PFSK-1 (cell line): Measurements from ENCODE around the gene AJAP1.

Source experiments
- FOXP2 ChIP-seq: optimal IDR thresholded peaks from 2 replicates; pipeline ENCODE3; 2011; ENCODE audit warnings: borderline replicate concordance, control low read depth, inconsistent platforms; ENCODE audit not compliant: insufficient read depth; ENCODE audit errors: extremely low read length, extremely low read depth
- POLR2AphosphoS5 ChIP-seq: IDR thresholded peaks from 2 replicates; pipeline ENCODE4 v1.6.1; 2012; ENCODE audit warnings: low read depth, mild to moderate bottlenecking, control low read depth, low read length, moderate library complexity
- SIN3A ChIP-seq: IDR thresholded peaks from 2 replicates; pipeline ENCODE4 v1.6.1; 2012; ENCODE audit warnings: mild to moderate bottlenecking, low read length, moderate library complexity, borderline replicate concordance; ENCODE audit not compliant: insufficient read depth
- TAF1 ChIP-seq: IDR thresholded peaks from 2 replicates; pipeline ENCODE4 v1.6.1; 2012; ENCODE audit warnings: low read length, control low read depth, borderline replicate concordance; ENCODE audit not compliant: insufficient read depth
- TF ChIP-seq, protein P1 (sequence below), 2 experiments: IDR thresholded peaks; 2 replicates each; pipeline versions ENCODE4 v1.6.1 to v1.8.0; 2011 to 2012; ENCODE audit warnings: low read depth in 2 of 2, low read length in 2 of 2, control low read depth in 1 of 2, inconsistent platforms in 1 of 2, mild to moderate bottlenecking in 1 of 2, moderate library complexity in 1 of 2; ENCODE audit not compliant: insufficient read depth in 1 of 2

The AJAP1 gene

GRCh38 chr1:4652631-4653327 is 1.6 kb upstream of the AJAP1 start:
- TF ChIP-seq SIN3A (no peak), TAF1 (no peak), POLR2AphosphoS5 (no peak), FOXP2 (no peak)
- TF ChIP-seq, protein P1, sequence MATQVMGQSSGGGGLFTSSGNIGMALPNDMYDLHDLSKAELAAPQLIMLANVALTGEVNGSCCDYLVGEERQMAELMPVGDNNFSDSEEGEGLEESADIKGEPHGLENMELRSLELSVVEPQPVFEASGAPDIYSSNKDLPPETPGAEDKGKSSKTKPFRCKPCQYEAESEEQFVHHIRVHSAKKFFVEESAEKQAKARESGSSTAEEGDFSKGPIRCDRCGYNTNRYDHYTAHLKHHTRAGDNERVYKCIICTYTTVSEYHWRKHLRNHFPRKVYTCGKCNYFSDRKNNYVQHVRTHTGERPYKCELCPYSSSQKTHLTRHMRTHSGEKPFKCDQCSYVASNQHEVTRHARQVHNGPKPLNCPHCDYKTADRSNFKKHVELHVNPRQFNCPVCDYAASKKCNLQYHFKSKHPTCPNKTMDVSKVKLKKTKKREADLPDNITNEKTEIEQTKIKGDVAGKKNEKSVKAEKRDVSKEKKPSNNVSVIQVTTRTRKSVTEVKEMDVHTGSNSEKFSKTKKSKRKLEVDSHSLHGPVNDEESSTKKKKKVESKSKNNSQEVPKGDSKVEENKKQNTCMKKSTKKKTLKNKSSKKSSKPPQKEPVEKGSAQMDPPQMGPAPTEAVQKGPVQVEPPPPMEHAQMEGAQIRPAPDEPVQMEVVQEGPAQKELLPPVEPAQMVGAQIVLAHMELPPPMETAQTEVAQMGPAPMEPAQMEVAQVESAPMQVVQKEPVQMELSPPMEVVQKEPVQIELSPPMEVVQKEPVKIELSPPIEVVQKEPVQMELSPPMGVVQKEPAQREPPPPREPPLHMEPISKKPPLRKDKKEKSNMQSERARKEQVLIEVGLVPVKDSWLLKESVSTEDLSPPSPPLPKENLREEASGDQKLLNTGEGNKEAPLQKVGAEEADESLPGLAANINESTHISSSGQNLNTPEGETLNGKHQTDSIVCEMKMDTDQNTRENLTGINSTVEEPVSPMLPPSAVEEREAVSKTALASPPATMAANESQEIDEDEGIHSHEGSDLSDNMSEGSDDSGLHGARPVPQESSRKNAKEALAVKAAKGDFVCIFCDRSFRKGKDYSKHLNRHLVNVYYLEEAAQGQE (IDR thresholded peaks at IDR 0.05; ENCODE audit: insufficient read depth in 1 of 2, low read depth in 2 of 2, low read length in 2 of 2): no peak

DNA sequence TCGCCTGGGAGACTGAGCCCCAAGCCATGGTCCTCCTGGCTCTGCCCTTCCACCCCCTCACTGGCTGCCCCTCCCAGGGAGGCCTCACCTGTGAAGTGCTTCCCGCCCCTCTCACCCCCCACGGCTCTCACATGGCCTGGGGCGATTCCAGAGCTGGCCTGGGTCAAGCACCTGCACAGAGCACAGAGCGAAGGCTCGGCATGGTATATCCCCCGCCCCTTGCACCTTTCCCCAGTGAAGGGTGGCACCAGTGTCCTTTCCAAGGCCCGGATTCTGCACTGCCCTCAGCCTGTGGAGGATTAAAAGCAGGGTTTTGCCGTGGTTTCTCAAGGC is 1.1 kb upstream of the AJAP1 start:
- TF ChIP-seq, protein P1 (IDR thresholded peaks at IDR 0.05; ENCODE audit: insufficient read depth in 1 of 2, low read depth in 2 of 2, low read length in 2 of 2): no peak
- no peak for TF ChIP-seq TAF1
- TF ChIP-seq FOXP2: no peak
- TF ChIP-seq POLR2AphosphoS5: no peak
- no peak for TF ChIP-seq SIN3A

- TF ChIP-seq POLR2AphosphoS5 (no peak), TAF1 (no peak), SIN3A (no peak), FOXP2 (no peak)
- TF ChIP-seq, protein P1 (IDR thresholded peaks at IDR 0.05; ENCODE audit: insufficient read depth in 1 of 2, low read depth in 2 of 2, low read length in 2 of 2): no peak
These were observed 610 bp downstream of the AJAP1 start for GRCh38 chr1:4654764-4655673.

DNA sequence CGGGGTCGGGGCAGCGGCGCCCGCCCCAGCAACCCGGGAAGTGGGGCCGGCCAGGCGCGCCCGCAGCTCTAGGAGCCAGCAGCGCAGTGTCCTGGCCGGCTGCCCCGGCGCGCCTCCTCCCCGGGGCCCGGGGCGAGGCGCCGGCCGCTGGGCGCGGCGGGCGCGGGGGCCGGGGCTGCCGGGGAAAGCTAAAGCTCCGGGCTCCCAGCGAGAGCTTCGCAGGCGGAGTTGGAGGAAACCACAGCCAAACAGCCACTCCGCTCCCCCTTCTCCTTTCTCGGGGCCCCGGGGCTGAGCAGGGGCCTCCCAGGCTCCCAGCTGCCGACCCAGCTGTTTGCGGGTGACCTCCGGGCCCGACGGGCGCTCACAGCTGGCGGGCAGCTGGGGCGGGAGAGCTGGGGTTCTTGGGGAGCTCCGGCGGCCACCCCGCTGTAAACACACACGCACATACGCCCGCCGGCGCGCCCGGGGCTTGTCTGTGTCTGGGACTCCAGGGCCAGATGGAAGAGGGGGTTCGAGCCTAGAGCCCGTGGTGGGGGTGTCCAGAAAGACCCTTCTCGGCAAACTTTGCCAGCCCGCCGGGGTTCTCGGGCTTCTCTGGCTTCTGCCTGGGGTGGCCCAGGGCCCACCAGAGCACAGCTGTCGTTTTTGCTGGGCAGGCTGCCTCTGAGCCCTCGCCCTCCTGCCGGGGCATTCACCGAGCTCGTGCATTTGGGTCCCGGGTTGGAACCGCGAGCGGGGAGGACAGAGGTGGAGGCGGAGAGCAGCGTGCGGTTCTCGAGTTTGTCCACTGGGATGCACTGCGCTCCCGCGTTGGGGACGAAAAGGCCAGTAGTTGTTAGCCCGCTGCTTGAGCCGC is 1.5 kb downstream of the AJAP1 start:
- TF ChIP-seq FOXP2 (no peak), SIN3A (no peak), TAF1 (no peak), POLR2AphosphoS5 (no peak)
- TF ChIP-seq, protein P1 (IDR thresholded peaks at IDR 0.05; ENCODE audit: insufficient read depth in 1 of 2, low read depth in 2 of 2, low read length in 2 of 2): no peak
